ENCODE results near the gene SIK3.

The SIK3 gene

DNA sequence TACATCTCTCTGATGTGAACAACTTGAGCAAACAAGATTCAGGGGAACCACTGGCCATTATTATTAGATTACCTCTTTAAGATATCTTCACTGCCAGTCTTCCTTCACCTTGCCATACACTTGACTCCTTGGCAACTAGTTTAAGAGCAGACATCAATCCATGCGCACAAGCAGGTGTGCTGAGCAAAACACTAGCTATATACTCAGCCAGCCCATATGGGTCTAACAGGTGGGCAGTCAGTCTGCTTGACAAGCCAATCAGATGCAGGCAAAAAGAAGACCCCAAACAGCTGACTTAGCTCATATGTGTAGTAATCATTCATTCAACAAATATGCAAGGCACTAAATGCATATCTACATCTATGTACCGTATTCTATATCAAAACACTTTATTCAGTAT lies 101.2 kb downstream of the SIK3 start:
- FAIRE-seq, result no peak

GRCh38 chr11:116994195-116994594 lies 104.0 kb downstream of the SIK3 start:
- no peak for FAIRE-seq

DNA sequence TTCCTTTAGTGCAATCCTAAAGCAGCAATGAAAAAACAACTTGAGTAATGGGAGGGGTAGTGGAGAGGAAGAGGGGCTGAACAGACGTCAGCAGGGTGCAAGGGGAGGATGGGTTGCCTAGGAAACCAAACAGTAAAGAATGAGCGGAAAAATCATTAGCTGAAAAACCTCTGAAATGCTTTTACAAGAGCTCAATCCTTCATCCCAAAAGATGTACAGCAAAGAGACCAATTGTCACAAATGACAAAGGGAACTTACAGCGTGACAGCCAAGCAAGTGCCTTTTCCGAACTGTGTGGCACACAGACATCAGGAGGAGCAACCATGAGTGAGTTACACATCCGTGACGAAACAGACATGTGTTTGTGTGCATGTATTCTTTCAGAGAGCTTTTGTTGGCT lies 104.6 kb downstream of the SIK3 start:
- FAIRE-seq, result no peak

GRCh38 chr11:116991491-116991890 lies 106.7 kb downstream of the SIK3 start:
- no peak for FAIRE-seq

DNA sequence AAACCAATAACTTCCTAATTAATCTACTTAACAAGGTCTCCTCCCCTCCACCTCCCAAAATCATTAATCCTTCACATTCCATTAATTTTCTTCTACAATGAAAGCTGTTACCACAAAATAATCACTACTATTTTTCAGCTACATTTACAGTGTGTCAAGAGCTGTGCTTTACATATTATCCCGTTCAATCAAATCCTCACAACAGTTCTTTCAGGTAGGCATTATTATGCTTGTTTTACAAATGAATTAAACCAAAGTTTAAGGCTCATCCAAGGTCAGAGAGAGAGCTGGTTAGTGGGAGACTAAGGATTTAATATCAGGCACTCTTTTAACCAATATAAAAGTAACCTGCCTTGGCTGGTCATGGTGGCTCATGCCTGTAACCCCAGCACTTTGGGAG lies 107.4 kb downstream of the SIK3 start:
- FAIRE-seq, result no peak

- FAIRE-seq, result no peak
These were observed 108.2 kb downstream of the SIK3 start for GRCh38 chr11:116990061-116990473.

GRCh38 chr11:116989184-116989583 lies 109.0 kb downstream of the SIK3 start:
- FAIRE-seq, result no peak

DNA sequence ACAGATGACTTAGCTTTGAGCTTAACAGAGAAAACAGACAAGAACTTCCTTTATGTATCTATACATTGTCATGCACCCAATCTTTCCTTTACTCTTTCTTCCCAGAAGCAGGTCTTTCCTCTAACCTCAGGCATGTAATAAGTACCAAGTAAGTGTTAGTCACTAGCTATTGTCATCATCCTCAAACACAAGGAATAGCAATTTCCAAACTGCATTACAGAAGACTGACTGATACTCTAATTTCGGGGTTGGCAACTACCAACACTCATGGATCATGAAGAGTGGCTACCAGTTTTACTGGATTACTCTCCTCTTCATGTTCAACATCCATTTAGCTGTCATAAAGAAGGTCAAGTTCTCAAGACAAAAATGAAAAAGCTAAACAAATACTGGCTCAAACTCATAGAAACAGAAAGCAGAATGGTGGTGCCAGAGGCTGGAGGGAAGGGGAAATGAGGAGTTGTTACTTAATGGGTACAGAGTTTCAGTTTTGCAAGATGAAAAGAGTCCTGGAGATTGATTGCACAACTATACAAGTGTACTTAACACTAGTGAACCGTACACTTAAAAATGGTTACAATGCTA lies 111.6 kb downstream of the SIK3 start:
- FAIRE-seq, result no peak

GRCh38 chr11:116984589-116984988 lies 113.6 kb downstream of the SIK3 start:
- no peak for FAIRE-seq

DNA sequence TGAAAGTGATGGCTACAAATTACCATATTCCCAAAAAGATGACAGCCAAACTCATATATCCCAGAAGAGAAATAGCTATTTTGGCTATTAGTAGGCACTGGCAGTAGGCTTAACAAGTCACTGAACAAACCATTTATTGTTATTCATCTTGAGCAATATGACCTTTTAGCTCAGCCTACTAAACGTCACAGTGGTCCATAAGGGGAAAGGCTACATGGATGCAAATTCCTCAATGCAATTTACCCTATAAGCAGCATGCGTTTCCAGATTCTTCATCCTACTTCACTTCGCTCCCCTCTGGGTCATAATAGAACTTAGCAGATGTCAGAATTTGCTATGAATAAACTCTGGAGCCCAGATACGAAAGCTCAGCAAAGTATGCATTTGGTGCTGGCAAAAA lies 114.0 kb downstream of the SIK3 start:
- no peak for FAIRE-seq

- no peak for FAIRE-seq
These were observed 116.9 kb downstream of the SIK3 start for GRCh38 chr11:116981266-116981885.

DNA sequence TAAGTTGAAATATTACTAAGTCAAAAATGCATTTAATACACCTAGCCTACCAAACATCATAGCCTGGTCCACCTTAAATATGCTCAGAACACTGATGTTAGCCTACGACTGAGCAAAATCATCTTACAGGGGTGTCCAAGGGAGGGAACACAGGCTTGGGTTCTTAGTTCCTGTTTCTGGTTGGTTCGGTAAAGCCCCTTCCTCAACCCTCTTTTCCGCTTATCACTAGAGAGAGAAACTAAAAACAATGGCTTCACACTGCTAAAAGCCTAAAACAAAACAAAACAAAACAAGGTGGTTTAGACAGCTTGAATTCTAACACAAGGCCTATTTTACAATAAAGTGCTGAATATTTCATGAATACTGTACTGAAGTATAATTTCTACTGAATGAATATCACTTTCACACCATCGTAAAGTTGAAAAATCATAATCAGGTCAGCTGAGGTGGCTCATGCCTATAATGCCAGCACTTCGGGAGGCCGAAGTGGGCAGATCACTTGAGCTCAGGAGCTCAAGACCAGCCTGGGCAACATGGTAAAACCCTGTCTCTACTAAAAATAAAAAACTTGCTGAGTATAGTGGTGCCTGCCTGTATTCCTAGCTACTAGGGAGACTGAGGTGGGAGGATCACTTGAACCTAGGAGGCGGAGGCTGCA lies 118.0 kb downstream of the SIK3 start:
- no peak for FAIRE-seq

DNA sequence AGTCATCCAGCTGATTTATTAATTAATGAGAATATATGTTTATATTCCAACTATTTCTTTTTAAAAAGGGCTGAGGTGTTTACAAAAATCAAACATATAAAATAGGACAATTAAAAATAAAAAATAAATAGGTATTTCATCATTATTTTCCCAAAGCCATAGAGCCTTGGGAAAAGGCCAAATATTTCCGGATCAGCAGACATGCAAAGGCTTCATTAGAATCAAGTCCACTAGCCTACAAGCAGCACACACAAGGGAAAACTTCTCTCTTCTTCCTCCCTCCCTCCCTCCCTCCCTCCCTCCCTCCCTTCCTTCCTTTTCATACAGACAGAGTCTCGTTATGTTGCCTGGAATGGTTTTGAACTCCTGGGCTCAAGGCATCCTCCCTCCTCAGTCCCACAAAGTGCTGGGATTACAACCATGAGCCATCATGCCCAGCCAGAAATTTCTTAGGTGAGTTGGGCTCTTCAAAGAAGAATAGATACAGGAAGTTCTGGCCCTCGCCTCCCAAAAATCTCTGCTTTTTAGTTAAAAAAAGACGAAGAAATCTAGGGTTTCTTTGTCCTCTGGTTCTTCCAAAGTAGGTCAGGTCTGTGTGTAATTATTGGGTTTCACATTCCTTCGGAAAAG lies 121.2 kb downstream of the SIK3 start:
- FAIRE-seq, result no peak

- FAIRE-seq, result no peak
These were observed 122.6 kb downstream of the SIK3 start for GRCh38 chr11:116975661-116976060.

- no peak for FAIRE-seq
These were observed 125.0 kb downstream of the SIK3 start for GRCh38 chr11:116973270-116973669.

DNA sequence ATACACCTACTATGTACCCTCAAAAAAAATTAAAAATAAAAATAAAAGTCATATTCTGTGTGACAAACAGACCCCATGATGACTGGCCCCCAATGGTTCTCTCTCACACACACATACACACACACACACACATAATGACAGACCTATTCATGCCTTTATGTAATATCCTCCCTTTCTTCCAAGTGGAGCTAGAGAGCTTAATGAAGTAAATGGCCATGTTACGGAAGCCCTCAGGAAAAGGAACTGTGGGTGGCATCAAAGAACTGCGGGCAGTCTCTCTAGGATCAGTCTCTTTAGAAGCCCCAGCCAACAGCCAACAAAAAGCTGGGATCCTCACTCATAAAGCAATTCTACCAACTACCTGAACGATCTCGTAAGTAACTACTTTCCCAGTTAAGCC lies 125.5 kb downstream of the SIK3 start:
- no peak for FAIRE-seq

GRCh38 chr11:116970485-116971292 lies 127.5 kb downstream of the SIK3 start:
- no peak for FAIRE-seq

GRCh38 chr11:116969694-116970093 lies 128.5 kb downstream of the SIK3 start:
- FAIRE-seq, result no peak

DNA sequence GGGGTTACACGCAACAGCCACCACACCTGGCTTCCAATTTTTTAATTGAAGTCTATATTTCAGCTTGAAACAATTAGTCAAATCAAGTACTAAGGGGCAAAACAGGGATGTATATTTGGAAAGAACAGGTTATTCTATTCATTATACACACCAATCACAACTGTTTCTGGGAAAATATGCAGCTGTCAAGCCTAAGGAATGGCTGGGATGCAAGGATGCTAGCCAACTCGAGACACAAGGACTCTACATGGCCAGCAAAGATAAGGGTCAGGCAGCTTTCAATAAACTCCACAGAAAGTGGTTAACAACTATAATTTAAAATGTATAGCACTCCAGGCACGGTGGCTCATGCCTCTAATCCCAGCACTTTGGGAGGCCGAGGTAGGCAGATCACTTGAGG lies 134.0 kb downstream of the SIK3 start:
- FAIRE-seq, result no peak

DNA sequence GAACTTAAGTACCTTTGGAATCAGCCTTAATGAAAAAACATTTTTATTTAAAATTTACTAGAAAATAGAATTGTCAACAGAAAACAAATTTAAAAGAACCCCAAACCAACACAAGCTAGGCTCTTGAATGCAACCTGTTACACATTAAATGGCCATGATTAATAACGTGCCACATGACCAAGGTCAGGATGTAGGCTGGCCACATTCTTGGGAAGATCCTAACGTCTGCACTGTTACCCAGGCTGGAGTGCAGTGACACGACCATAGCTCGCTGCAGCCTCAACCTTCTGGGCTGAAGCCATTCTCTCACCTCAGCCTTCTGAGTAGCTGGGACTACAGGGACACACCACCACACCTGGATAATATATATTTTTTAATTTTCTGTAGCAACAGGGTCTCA lies 134.4 kb downstream of the SIK3 start:
- no peak for FAIRE-seq

DNA sequence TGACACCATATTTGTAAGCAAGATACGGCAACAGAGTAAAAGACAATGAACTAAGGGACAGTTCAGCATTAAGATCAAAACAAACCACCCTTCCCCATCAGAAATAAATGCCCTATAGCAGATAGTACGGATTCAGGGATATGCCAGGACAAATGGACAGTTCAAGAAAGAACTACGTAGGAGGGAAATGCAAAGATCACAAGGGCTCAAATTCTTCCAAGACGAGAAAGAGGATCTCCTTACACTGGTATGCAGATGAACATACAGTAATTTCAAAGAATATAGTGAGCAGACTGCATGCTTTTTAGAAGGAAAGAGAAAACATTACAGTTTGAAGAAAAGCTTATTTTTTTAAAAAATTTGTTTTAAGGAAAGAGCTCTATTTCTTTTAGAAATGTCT lies 136.1 kb downstream of the SIK3 start:
- no peak for FAIRE-seq

- FAIRE-seq, result no peak
These were observed 137.3 kb downstream of the SIK3 start for GRCh38 chr11:116960930-116961329.

DNA sequence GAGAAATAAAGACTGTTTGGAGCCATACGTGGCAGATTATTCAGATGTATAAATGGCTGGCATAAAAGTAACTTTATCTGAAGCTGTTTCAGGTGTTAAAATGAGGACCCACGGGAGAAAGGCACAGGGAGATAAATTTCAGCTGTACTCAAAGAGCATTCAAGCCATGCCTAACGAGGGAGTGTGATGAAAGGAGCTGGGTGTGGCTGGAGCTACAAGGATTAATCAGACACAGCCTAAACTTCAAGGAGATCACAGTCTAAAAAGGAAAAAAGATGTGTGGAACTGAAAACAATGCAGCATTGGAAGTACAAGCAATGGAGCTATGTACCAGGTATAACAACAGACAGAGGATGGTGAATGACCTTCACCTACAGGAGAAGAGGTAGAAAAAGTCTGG lies 140.0 kb downstream of the SIK3 start:
- FAIRE-seq, result no peak

Measured in G401.6 (cell line).